ENCODE results near the gene HMGN2. TPM values are rescaled to one million over a fixed set of nuclear protein-coding genes. Genes with fewer than 3 reads are reported as not detected.

The HMGN2 gene
- total and polyA plus RNA-seq, 2 of the 13 experiments (the other 11 are each of a cell fraction or from before 2014, with no cell fraction given), result 63.4 to 343 TPM

DNA sequence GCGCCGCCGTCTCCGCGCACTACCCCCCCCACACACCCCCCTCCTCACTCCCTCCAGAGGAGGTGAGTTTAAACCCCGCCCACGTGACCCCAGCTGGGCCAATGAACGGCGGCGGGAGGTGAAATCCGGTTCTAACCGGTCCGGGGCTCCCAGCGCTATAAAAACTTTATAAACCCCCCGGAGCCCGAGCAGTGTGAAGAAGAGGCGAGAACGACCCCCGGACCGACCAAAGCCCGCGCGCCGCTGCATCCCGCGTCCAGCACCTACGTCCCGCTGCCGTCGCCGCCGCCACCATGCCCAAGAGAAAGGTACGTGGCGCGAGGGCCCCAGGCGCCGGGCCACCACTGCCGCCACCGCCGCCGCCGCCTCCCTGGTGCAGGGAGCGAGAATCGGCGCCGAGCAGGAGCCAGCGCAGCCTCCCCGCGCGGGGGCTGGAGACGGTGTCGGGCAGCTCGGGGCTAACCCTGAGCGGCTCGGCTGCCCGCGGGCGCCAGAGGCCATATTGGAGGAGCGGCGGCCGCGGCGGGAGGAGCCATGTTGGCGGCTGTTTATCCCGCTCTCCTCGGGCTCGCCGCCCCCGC is at the start of gene HMGN2 (continued):
- peak; percentile 71 for TF ChIP-seq TAF1 (CRISPR knock-in tag; IDR thresholded peaks at IDR 0.05)
- TF ChIP-seq ZNF326 (CRISPR knock-in tag; IDR thresholded peaks at IDR 0.05; ENCODE audit: borderline replicate concordance), result no peak
- TF ChIP-seq DNMT1 (CRISPR knock-in tag; IDR thresholded peaks at IDR 0.05), result no peak
- TF ChIP-seq MED1 (CRISPR knock-in tag; IDR thresholded peaks at IDR 0.05), result 0 out of 2 replicates have a peak, but pooled peaks have one; percentile 20
- peak; percentile 56 for TF ChIP-seq POLR2AphosphoS5 (IDR thresholded peaks at IDR 0.05; ENCODE audit: low read depth, low read length)
- 0 out of 2 replicates have a peak, but pooled peaks have one; percentile 43 for TF ChIP-seq ZNF615 (CRISPR knock-in tag; IDR thresholded peaks at IDR 0.05; ENCODE audit: borderline replicate concordance)
- TF ChIP-seq ZNF564 (CRISPR knock-in tag; IDR thresholded peaks at IDR 0.05), result 0 out of 2 replicates have a peak, but pooled peaks have one; percentile 19
- TF ChIP-seq ZMYM4 (CRISPR knock-in tag; IDR thresholded peaks at IDR 0.05), result 0 out of 2 replicates have a peak, but pooled peaks have one; percentile 8
- TF ChIP-seq HCFC1 (IDR thresholded peaks at IDR 0.05; ENCODE audit: low read depth, low read length), result no peak
- peak; percentile 30; the same call in 1 of the 2 replicates for TF ChIP-seq ZNF629 (CRISPR knock-in tag; conservative IDR thresholded peaks at IDR 0.05)
- peak; percentile 72 for TF ChIP-seq ASH2L (IDR thresholded peaks at IDR 0.05; ENCODE audit: insufficient read length, low read depth, low read length)
- TF ChIP-seq, protein P1, sequence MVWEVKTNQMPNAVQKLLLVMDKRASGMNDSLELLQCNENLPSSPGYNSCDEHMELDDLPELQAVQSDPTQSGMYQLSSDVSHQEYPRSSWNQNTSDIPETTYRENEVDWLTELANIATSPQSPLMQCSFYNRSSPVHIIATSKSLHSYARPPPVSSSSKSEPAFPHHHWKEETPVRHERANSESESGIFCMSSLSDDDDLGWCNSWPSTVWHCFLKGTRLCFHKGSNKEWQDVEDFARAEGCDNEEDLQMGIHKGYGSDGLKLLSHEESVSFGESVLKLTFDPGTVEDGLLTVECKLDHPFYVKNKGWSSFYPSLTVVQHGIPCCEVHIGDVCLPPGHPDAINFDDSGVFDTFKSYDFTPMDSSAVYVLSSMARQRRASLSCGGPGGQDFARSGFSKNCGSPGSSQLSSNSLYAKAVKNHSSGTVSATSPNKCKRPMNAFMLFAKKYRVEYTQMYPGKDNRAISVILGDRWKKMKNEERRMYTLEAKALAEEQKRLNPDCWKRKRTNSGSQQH (CRISPR knock-in tag; IDR thresholded peaks at IDR 0.05; ENCODE audit: low read depth), result no peak
- TF ChIP-seq, protein P2, sequence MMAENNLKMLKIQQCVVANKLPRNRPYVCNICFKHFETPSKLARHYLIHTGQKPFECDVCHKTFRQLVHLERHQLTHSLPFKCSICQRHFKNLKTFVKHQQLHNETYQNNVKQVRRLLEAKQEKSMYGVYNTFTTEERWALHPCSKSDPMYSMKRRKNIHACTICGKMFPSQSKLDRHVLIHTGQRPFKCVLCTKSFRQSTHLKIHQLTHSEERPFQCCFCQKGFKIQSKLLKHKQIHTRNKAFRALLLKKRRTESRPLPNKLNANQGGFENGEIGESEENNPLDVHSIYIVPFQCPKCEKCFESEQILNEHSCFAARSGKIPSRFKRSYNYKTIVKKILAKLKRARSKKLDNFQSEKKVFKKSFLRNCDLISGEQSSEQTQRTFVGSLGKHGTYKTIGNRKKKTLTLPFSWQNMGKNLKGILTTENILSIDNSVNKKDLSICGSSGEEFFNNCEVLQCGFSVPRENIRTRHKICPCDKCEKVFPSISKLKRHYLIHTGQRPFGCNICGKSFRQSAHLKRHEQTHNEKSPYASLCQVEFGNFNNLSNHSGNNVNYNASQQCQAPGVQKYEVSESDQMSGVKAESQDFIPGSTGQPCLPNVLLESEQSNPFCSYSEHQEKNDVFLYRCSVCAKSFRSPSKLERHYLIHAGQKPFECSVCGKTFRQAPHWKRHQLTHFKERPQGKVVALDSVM (CRISPR knock-in tag; IDR thresholded peaks at IDR 0.05), result 0 out of 2 replicates have a peak, but pooled peaks have one; percentile 0
- TF ChIP-seq, protein P3, sequence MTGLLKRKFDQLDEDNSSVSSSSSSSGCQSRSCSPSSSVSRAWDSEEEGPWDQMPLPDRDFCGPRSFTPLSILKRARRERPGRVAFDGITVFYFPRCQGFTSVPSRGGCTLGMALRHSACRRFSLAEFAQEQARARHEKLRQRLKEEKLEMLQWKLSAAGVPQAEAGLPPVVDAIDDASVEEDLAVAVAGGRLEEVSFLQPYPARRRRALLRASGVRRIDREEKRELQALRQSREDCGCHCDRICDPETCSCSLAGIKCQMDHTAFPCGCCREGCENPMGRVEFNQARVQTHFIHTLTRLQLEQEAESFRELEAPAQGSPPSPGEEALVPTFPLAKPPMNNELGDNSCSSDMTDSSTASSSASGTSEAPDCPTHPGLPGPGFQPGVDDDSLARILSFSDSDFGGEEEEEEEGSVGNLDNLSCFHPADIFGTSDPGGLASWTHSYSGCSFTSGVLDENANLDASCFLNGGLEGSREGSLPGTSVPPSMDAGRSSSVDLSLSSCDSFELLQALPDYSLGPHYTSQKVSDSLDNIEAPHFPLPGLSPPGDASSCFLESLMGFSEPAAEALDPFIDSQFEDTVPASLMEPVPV (CRISPR knock-in tag; IDR thresholded peaks at IDR 0.05), result peak; percentile 40; the same call in 1 of the 2 replicates
- TF ChIP-seq ZNF879 (CRISPR knock-in tag; IDR thresholded peaks at IDR 0.05), result peak; percentile 37; the same call in 1 of the 2 replicates
- TF ChIP-seq KDM5A (IDR thresholded peaks at IDR 0.05; ENCODE audit: borderline replicate concordance, low read length), result peak; percentile 49; the same call in 1 of the 2 replicates
- TF ChIP-seq, protein P4, sequence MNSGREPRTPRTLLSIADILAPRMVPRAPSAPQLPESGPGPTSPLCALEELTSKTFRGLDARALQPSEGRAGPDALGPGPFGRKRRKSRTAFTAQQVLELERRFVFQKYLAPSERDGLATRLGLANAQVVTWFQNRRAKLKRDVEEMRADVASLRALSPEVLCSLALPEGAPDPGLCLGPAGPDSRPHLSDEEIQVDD (CRISPR knock-in tag; IDR thresholded peaks at IDR 0.05; ENCODE audit: borderline replicate concordance), result peak; percentile 48; the same call in 1 of the 2 replicates
- peak; percentile 58 for TF ChIP-seq YEATS4 (CRISPR knock-in tag; IDR thresholded peaks at IDR 0.05; ENCODE audit: borderline replicate concordance)
- no peak; the same call in 1 of the 2 replicates for TF ChIP-seq ZNF589 (CRISPR knock-in tag; conservative IDR thresholded peaks at IDR 0.05)
- TF ChIP-seq RARG (CRISPR knock-in tag; IDR thresholded peaks at IDR 0.05; ENCODE audit: low read depth), result 0 out of 2 replicates have a peak, but pooled peaks have one; percentile 55
- TF ChIP-seq ARNT2 (CRISPR knock-in tag; IDR thresholded peaks at IDR 0.05; ENCODE audit: low read depth), result 0 out of 2 replicates have a peak, but pooled peaks have one; percentile 30
- no peak for TF ChIP-seq MTF2 (CRISPR knock-in tag; IDR thresholded peaks at IDR 0.05; ENCODE audit: borderline replicate concordance)
- peak; percentile 84 for TF ChIP-seq POLR2G (IDR thresholded peaks at IDR 0.05; ENCODE audit: low read depth, low read length)

Measured in HepG2 (cell line).